ENCODE results near the gene TNRC18.

TNRC18 gene

GRCh38 chr7:5406957-5407945, 16.4 kb downstream of the TNRC18 start:
- Histone ChIP-seq H3K27ac (ENCODE audit: poor library complexity, severe bottlenecking) (no peak overlapping the region), H3K4me3 (ENCODE audit: severe bottlenecking) (no peak overlapping the region), H3K9me3 (ENCODE audit: severe bottlenecking) (peaks cover 3% of the 10 kb centered on the region), H3K4me1 (ENCODE audit: insufficient read depth, poor library complexity, severe bottlenecking) (peaks cover 5% of the 10 kb centered on the region), H3K27me3 (ENCODE audit: insufficient read depth, poor library complexity, severe bottlenecking) (no peaks in the 10 kb centered on the region), H3K36me3 (ENCODE audit: low read depth) (peaks cover 15% of the 10 kb centered on the region)
- ATAC-seq (ENCODE audit: low read depth) (no peak; the same call in 2 of the 3 replicates), DNase-seq (ENCODE audit: low spot score) (no peak)
- TF ChIP-seq, protein P1, sequence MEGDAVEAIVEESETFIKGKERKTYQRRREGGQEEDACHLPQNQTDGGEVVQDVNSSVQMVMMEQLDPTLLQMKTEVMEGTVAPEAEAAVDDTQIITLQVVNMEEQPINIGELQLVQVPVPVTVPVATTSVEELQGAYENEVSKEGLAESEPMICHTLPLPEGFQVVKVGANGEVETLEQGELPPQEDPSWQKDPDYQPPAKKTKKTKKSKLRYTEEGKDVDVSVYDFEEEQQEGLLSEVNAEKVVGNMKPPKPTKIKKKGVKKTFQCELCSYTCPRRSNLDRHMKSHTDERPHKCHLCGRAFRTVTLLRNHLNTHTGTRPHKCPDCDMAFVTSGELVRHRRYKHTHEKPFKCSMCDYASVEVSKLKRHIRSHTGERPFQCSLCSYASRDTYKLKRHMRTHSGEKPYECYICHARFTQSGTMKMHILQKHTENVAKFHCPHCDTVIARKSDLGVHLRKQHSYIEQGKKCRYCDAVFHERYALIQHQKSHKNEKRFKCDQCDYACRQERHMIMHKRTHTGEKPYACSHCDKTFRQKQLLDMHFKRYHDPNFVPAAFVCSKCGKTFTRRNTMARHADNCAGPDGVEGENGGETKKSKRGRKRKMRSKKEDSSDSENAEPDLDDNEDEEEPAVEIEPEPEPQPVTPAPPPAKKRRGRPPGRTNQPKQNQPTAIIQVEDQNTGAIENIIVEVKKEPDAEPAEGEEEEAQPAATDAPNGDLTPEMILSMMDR (IDR thresholded peaks at IDR 0.05; ENCODE audit: poor library complexity, severe bottlenecking) = no peak

DNA sequence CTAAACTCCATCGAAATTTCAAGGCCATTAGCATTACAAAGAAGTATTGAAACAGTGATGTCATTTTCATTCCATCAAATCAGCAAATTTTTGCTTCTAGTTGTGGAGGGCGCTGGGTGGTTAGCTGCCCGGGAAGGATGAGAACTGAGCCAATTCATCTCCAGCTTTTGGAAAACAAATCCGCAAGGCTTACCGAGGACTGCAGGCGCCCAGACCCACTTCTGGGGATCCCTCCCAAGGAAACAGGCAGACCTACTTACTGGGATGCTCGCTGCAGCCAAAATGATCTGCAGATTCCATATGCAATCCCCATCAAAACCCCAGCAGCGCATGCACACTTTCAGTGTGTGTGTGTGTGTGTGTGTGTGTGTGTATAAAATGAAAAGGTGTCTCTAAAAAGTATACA, 19.2 kb downstream of the TNRC18 start:
- ATAC-seq (ENCODE audit: low read depth) = no peak
- Histone ChIP-seq H3K4me3 (ENCODE audit: severe bottlenecking) (no peak overlapping the region), H3K4me1 (ENCODE audit: insufficient read depth, poor library complexity, severe bottlenecking) (peaks cover 5% of the 10 kb centered on the region), H3K9me3 (ENCODE audit: severe bottlenecking) (no peaks in the 10 kb centered on the region), H3K36me3 (ENCODE audit: low read depth) (peaks cover 14% of the 10 kb centered on the region), H3K27me3 (ENCODE audit: insufficient read depth, poor library complexity, severe bottlenecking) (no peaks in the 10 kb centered on the region), H3K27ac (ENCODE audit: poor library complexity, severe bottlenecking) (no peak overlapping the region)
- DNase-seq (ENCODE audit: low spot score) = no peak
- TF ChIP-seq, protein P1 (IDR thresholded peaks at IDR 0.05; ENCODE audit: poor library complexity, severe bottlenecking) = no peak

DNA sequence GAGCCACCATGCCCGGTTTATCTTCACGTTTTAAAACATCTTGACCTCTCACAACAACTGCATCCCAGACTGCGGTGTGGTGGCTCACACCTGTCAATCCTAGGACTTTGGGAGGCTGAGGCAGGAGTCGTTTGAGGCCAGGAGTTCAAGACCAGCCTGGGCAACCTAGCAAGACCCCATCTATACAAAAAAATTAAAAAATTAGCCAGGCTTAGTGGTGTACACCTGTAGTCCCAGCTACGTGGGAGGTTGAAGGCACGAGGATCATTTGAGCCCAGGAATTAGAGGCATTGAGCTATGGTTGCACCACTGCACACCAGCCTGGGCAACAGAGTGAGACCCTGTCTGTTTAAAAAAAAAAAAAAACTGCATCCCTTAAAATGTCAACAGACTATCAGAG, 20.2 kb downstream of the TNRC18 start:
- H3K36me3 ChIP-seq (ENCODE audit: low read depth) = peaks cover 14% of the 10 kb centered on the region
- no peak overlapping the region for H3K27ac ChIP-seq (ENCODE audit: poor library complexity, severe bottlenecking)
- ATAC-seq (ENCODE audit: low read depth) (no peak), DNase-seq (ENCODE audit: low spot score) (no peak)
- no peaks in the 10 kb centered on the region for H3K9me3 ChIP-seq (ENCODE audit: severe bottlenecking)
- no peak overlapping the region for H3K4me3 ChIP-seq (ENCODE audit: severe bottlenecking)
- no peaks in the 10 kb centered on the region for H3K4me1 ChIP-seq (ENCODE audit: insufficient read depth, poor library complexity, severe bottlenecking)
- TF ChIP-seq, protein P1 (IDR thresholded peaks at IDR 0.05; ENCODE audit: poor library complexity, severe bottlenecking) = no peak
- H3K27me3 ChIP-seq (ENCODE audit: insufficient read depth, poor library complexity, severe bottlenecking) = no peaks in the 10 kb centered on the region

DNA sequence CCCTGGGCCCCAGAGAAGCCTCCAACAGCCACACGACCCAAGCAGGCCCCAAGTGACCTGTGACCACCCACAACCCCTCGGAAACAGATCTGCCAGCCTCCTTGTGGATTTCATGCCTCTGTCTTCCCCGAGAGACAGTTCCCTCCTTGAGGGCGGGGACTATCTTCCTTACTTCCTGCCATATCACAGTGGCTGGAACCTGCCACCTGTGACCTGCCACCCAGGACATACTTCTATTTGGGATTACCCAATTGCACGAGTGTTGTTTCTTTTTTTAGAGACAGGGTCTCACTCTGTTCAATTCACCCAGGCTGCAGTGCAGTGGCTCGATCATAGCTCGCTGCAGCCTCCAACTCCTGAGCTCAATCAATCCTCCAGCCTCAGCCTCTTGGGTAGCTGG, 25.9 kb downstream of the TNRC18 start:
- no peak overlapping the region for H3K4me3 ChIP-seq (ENCODE audit: severe bottlenecking)
- no peaks in the 10 kb centered on the region for H3K4me1 ChIP-seq (ENCODE audit: insufficient read depth, poor library complexity, severe bottlenecking)
- no peaks in the 10 kb centered on the region for H3K9me3 ChIP-seq (ENCODE audit: severe bottlenecking)
- DNase-seq (ENCODE audit: low spot score) (no peak), ATAC-seq (ENCODE audit: low read depth) (no peak)
- H3K27ac ChIP-seq (ENCODE audit: poor library complexity, severe bottlenecking) = peak overlapping the region; percentile 79
- H3K36me3 ChIP-seq (ENCODE audit: low read depth) = peaks cover 27% of the 10 kb centered on the region
- no peaks in the 10 kb centered on the region for H3K27me3 ChIP-seq (ENCODE audit: insufficient read depth, poor library complexity, severe bottlenecking)
- TF ChIP-seq, protein P1 (IDR thresholded peaks at IDR 0.05; ENCODE audit: poor library complexity, severe bottlenecking) = no peak

All from RWPE2 (cell line).